ENCODE measurements around the gene RNF145. TPM values are rescaled to one million over a fixed set of nuclear protein-coding genes. Genes with fewer than 3 reads are reported as not detected.
A peak's percentile ranks its signal among the peaks of the same experiment; 100 is the strongest.
"Not testable (repeated sequence)": the region's sequence is repeated elsewhere in the genome, so short reads cannot be mapped to it uniquely, and the experiment has no call there.

The RNF145 gene
- polyA plus RNA-seq, 3 donors: 9.1 to 23.6 (median 11.5) TPM

- Histone ChIP-seq H3K9ac (ENCODE audit: insufficient read depth, low read length, poor library complexity, severe bottlenecking) (no peak overlapping the region), H2AFZ (ENCODE audit: insufficient read depth, low read depth, low read length, poor library complexity, severe bottlenecking) (no peak overlapping the region), H4K20me1 (ENCODE audit: insufficient read depth, low read length) (no peaks in the 10 kb centered on the region), H3K4me2 (replicated peaks; ENCODE audit: extremely low read depth, low read length, poor library complexity, severe bottlenecking) (no peak overlapping the region), H3K79me2 (ENCODE audit: insufficient read depth, low read length) (no peaks in the 10 kb centered on the region), H3K4me1 (ENCODE audit: control insufficient read depth in 1 of 2, insufficient read depth in 2 of 2, low read length in 2 of 2) (no peaks in the 10 kb centered on the region), H3K4me3 (replicated peaks in 1 of 3; ENCODE audit: low read depth in 2 of 3, low read length in 3 of 3) (no peak overlapping the region), H3K36me3 (replicated peaks in 1 of 2; ENCODE audit: control insufficient read depth in 1 of 2, insufficient read depth in 2 of 2, low read length in 2 of 2) (no peaks in the 10 kb centered on the region), H3K27me3 (ENCODE audit: control insufficient read depth in 2 of 2, insufficient read depth in 2 of 2, low read length in 2 of 2) (no peaks in the 10 kb centered on the region), H3K27ac (ENCODE audit: low read depth in 1 of 2, low read length in 2 of 2) (no peak overlapping the region), H3K9me3 (replicated peaks in 1 of 2; ENCODE audit: control insufficient read depth in 1 of 2, insufficient read depth in 1 of 2, low read length in 2 of 2) (no peaks in the 10 kb centered on the region)
- 100% methylated on average over 1 of the region's 2 CpGs for WGBS (ENCODE audit: insufficient coverage)
- H3K27me3 Mint-ChIP-seq (ENCODE audit: low read depth in 3 of 3): peaks cover 0 to 3% (median 0%) of the 10 kb centered on the region in 3 donors
- DNase-seq: no peak
- no peak overlapping the region for H3K27ac Mint-ChIP-seq
- no peak for TF ChIP-seq CTCF (IDR thresholded peaks at IDR 0.05)
- no peak overlapping the region for H3K4me3 Mint-ChIP-seq
- no peaks in the 10 kb centered on the region for H3K9me3 Mint-ChIP-seq
- H3K36me3 Mint-ChIP-seq: no peaks in the 10 kb centered on the region
- H3K4me1 Mint-ChIP-seq: peaks cover 3% of the 10 kb centered on the region
- intact Hi-C loops (cut with micrococcal nuclease): no loop called here
Observed at GRCh38 chr5:159231167-159231566, 21.8 kb upstream of the RNF145 start.

GRCh38 chr5:159230657-159231056 is 21.3 kb upstream of the RNF145 start:
- 80% methylated on average over 2 of the region's 3 CpGs for WGBS (ENCODE audit: insufficient coverage)
- no peak for DNase-seq
- Mint-ChIP-seq H3K4me3 (no peak overlapping the region), H3K9me3 (no peaks in the 10 kb centered on the region), H3K27me3 (ENCODE audit: low read depth in 3 of 3) (peaks cover 0 to 3% (median 0%) of the 10 kb centered on the region in 3 donors), H3K27ac (no peak overlapping the region), H3K4me1 (peaks cover 3% of the 10 kb centered on the region), H3K36me3 (no peaks in the 10 kb centered on the region)
- Histone ChIP-seq H3K9me3 (replicated peaks in 1 of 2; ENCODE audit: control insufficient read depth in 1 of 2, insufficient read depth in 1 of 2, low read length in 2 of 2) (no peaks in the 10 kb centered on the region), H3K36me3 (replicated peaks in 1 of 2; ENCODE audit: control insufficient read depth in 1 of 2, insufficient read depth in 2 of 2, low read length in 2 of 2) (no peaks in the 10 kb centered on the region), H2AFZ (ENCODE audit: insufficient read depth, low read depth, low read length, poor library complexity, severe bottlenecking) (no peak overlapping the region), H3K27me3 (ENCODE audit: control insufficient read depth in 2 of 2, insufficient read depth in 2 of 2, low read length in 2 of 2) (no peaks in the 10 kb centered on the region), H4K20me1 (ENCODE audit: insufficient read depth, low read length) (no peaks in the 10 kb centered on the region), H3K4me2 (replicated peaks; ENCODE audit: extremely low read depth, low read length, poor library complexity, severe bottlenecking) (no peak overlapping the region), H3K79me2 (ENCODE audit: insufficient read depth, low read length) (no peaks in the 10 kb centered on the region), H3K9ac (ENCODE audit: insufficient read depth, low read length, poor library complexity, severe bottlenecking) (no peak overlapping the region), H3K4me1 (ENCODE audit: control insufficient read depth in 1 of 2, insufficient read depth in 2 of 2, low read length in 2 of 2) (no peaks in the 10 kb centered on the region), H3K4me3 (replicated peaks in 1 of 3; ENCODE audit: low read depth in 2 of 3, low read length in 3 of 3) (no peak overlapping the region), H3K27ac (ENCODE audit: low read depth in 1 of 2, low read length in 2 of 2) (no peak overlapping the region)
- intact Hi-C loops (cut with micrococcal nuclease): no loop called here
- TF ChIP-seq CTCF (IDR thresholded peaks at IDR 0.05): no peak

- H3K36me3 ChIP-seq (replicated peaks in 1 of 2; ENCODE audit: control insufficient read depth in 1 of 2, insufficient read depth in 2 of 2, low read length in 2 of 2); H3K27me3 Mint-ChIP-seq (ENCODE audit: low read depth in 3 of 3); H3K9me3 ChIP-seq (replicated peaks in 1 of 2; ENCODE audit: control insufficient read depth in 1 of 2, insufficient read depth in 1 of 2, low read length in 2 of 2); H4K20me1 ChIP-seq (ENCODE audit: insufficient read depth, low read length); H3K4me1 Mint-ChIP-seq; H3K27me3 ChIP-seq (ENCODE audit: control insufficient read depth in 2 of 2, insufficient read depth in 2 of 2, low read length in 2 of 2); H3K4me3 Mint-ChIP-seq; H3K27ac ChIP-seq (ENCODE audit: low read depth in 1 of 2, low read length in 2 of 2); H3K4me3 ChIP-seq (replicated peaks in 1 of 3; ENCODE audit: low read depth in 2 of 3, low read length in 3 of 3); intact Hi-C loops (cut with micrococcal nuclease); H3K79me2 ChIP-seq (ENCODE audit: insufficient read depth, low read length); H2AFZ ChIP-seq (ENCODE audit: insufficient read depth, low read depth, low read length, poor library complexity, severe bottlenecking); H3K9me3 Mint-ChIP-seq; DNase-seq; H3K4me2 ChIP-seq (replicated peaks; ENCODE audit: extremely low read depth, low read length, poor library complexity, severe bottlenecking); H3K9ac ChIP-seq (ENCODE audit: insufficient read depth, low read length, poor library complexity, severe bottlenecking); H3K36me3 Mint-ChIP-seq; H3K4me1 ChIP-seq (ENCODE audit: control insufficient read depth in 1 of 2, insufficient read depth in 2 of 2, low read length in 2 of 2): not testable (repeated sequence)
- no CpG with 5 or more reads among the region's 5 CpGs for WGBS (ENCODE audit: insufficient coverage)
- H3K27ac Mint-ChIP-seq: peak overlapping the region in 1 of 7 donors; percentile 20
Observed at GRCh38 chr5:159228097-159228496, 18.7 kb upstream of the RNF145 start.
